Natural killer cell (primary cell): Measurements from ENCODE around the gene CXXC5. TPM values are rescaled to one million over a fixed set of nuclear protein-coding genes. Genes with fewer than 3 reads are reported as not detected.

ENCODE experiments used
- ATAC-seq, 3 donors: fragments of 150-1000 bp in 2 of 3; fragments of 200-7000 bp in 1 of 3; cut with Tn5 transposase; 1 replicate in 1 of 3; 2 replicates in 2 of 3; pipeline ENCODE4 v1.10.0; 2021; ENCODE audit warnings: mild to moderate bottlenecking in 2 of 3, moderate library complexity in 2 of 3
- DNase-seq, 2 donors: peaks; one replicate each; pipeline versions ENCODE4 v3.0.0 to v3.0.0-alpha.2; 2013 to 2021; ENCODE audit warnings: mixed read lengths in 1 of 2
- H3K27ac ChIP-seq: one replicate; pipeline ENCODE4 v1.5.1; 2013; ENCODE audit warnings: mild to moderate bottlenecking, low read length
- H3K27me3 ChIP-seq: one replicate; pipeline ENCODE4 v1.6.1; 2013; ENCODE audit warnings: low read length; ENCODE audit not compliant: control insufficient read depth, insufficient read depth
- H3K36me3 ChIP-seq: one replicate; pipeline ENCODE4 v1.6.1; 2013; ENCODE audit warnings: low read length; ENCODE audit not compliant: control insufficient read depth, insufficient read depth
- H3K4me1 ChIP-seq: one replicate; pipeline ENCODE4 v1.6.1; 2013; ENCODE audit warnings: low read length; ENCODE audit not compliant: control insufficient read depth, insufficient read depth
- H3K4me3 ChIP-seq: one replicate; pipeline ENCODE4 v1.5.1; 2013; ENCODE audit warnings: low read length
- H3K9me3 ChIP-seq: one replicate; pipeline ENCODE4 v1.6.1; 2013; ENCODE audit warnings: low read length; ENCODE audit not compliant: control insufficient read depth, insufficient read depth
- H3K27ac Mint-ChIP-seq, 2 donors: one replicate each; pipeline ENCODE4 v1.8.0; 2022; ENCODE audit warnings: mild to moderate bottlenecking in 2 of 2, mixed read lengths in 2 of 2, moderate library complexity in 1 of 2
- H3K27me3 Mint-ChIP-seq, 2 donors: one replicate each; pipeline ENCODE4 v1.8.0; 2022; ENCODE audit warnings: low read depth in 2 of 2, mixed read lengths in 2 of 2
- H3K36me3 Mint-ChIP-seq: one replicate; pipeline ENCODE4 v1.8.0; 2022; ENCODE audit warnings: mixed read lengths
- H3K4me1 Mint-ChIP-seq, 2 donors: one replicate each; pipeline ENCODE4 v1.8.0; 2022; ENCODE audit warnings: mixed read lengths in 2 of 2
- H3K4me3 Mint-ChIP-seq: one replicate; pipeline ENCODE4 v1.8.0; 2022; ENCODE audit warnings: mild to moderate bottlenecking, moderate library complexity, mixed read lengths
- H3K9me3 Mint-ChIP-seq, 2 donors: one replicate each; pipeline ENCODE4 v1.8.0; 2022; ENCODE audit warnings: mixed read lengths in 2 of 2
- CTCF ChIP-seq: fragments of 200-600 bp; IDR thresholded peaks from one replicate; pipeline ENCODE4 v1.8.0; 2022; ENCODE audit warnings: antibody characterized with exemption
- WGBS: methylation state at CpG from one replicate; pipeline ENCODE4 v1.1.7; 2013; ENCODE audit warnings: missing lambda C conversion rate; ENCODE audit not compliant: insufficient coverage; 5-methylcytosine and 5-hydroxymethylcytosine counted together
- intact Hi-C: fragments of 100-400 bp; cut with micrococcal nuclease; formaldehyde crosslinking; loops from one replicate; pipeline ENCODE4 v1.14.2; 2022
- total RNA-seq, 4 donors: library from RNA; stranded (reverse); fragments of 120-200 nt in 1 of 4; gene quantifications; one replicate each; pipeline versions ENCODE4 v1.2.3 to v1.2.4, GENCODE V29; 2013 to 2022

Gene CXXC5
- total RNA-seq, 3 donors from 2014 or later (not counting 1 experiment from before 2014, with no cell fraction given) = 75.6 to 124 (median 84.8) TPM

DNA sequence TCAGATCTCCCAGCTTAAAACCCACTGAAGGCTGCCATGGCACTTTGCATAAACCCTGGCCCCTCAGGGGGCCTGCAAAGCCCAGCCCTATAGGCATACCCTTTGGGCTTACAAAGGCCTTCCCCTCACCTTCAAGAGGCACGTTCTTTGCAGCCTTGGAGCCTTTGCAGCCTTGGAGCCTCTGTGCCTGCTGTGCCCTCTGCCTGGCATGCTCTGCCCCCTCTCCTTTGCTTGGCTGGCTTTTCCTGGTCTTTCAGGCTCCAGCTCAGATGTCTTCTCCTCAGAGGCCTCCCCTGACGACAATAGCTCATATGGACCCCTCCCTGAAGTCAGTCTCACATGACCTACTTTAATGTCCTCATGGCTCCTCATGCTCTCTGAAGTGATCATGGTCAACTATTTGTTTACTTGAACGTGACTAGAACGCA lies 60.3 kb downstream of the CXXC5 start:
- Histone ChIP-seq H3K27ac (peak overlapping the region; percentile 43), H3K36me3 (no peaks in the 10 kb centered on the region), H3K27me3 (no peaks in the 10 kb centered on the region), H3K4me3 (no peak overlapping the region), H3K9me3 (no peaks in the 10 kb centered on the region), H3K4me1 (peaks cover 59% of the 10 kb centered on the region)
- no peak for TF ChIP-seq CTCF
- DNase-seq (no peak), ATAC-seq (no peak)
- Mint-ChIP-seq H3K27me3 (no peaks in the 10 kb centered on the region), H3K9me3 (no peaks in the 10 kb centered on the region), H3K4me3 (peak overlapping the region; percentile 60), H3K27ac (peak overlapping the region; percentile 54 to 94), H3K36me3 (no peaks in the 10 kb centered on the region), H3K4me1 (peaks cover 40 to 63% of the 10 kb centered on the region in 2 donors)
- intact Hi-C loops = no loop called here
- 84% methylated on average over 4 of the region's 4 CpGs for WGBS

DNA sequence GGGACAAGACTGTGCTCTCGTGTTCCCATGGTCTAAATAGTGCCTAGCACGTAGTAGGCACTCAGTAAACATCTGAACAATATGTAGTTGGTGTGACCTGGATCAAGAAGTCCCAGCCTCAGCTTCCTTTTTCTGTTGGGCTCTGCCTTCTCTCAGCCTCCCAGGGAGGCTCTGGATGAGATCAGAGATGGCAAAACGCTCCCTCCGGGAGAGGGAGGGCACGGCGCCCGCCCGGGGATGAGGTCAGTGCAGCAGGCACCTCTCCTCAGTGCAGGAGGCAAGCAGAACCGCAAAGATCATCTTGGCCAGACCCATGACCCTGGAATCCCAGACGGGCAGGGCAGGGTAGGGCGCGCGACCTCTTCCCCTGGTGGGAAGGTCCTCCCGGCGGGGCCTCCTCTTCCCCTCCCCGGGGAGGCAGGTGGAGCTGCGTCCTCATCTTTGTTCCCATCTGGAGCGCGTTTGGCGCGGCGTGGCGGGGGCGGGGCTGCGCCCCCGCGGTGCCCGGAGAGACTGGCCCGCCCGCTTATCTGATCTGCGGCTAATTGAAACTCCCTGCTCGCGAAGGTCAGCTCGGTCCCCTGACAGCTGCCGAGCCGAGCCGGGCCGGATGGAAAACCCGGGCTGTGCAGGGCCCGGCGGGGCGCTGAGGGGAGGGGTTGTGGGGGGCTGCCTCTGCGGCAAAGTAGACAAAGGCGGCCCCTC lies 60.9 kb downstream of the CXXC5 start:
- no peaks in the 10 kb centered on the region for H3K36me3 Mint-ChIP-seq
- peak overlapping the region; percentile 54 to 94 for H3K27ac Mint-ChIP-seq
- WGBS = 17% methylated on average over 42 of the region's 44 CpGs
- Histone ChIP-seq H3K36me3 (no peaks in the 10 kb centered on the region), H3K4me3 (peak overlapping the region; percentile 16), H3K27ac (peak overlapping the region; percentile 87), H3K9me3 (no peaks in the 10 kb centered on the region), H3K27me3 (no peaks in the 10 kb centered on the region), H3K4me1 (peaks cover 59% of the 10 kb centered on the region)
- DNase-seq (peak in 1 of 2 donors; percentile 44), ATAC-seq (peak in 2 of 3 donors; percentile 0 to 4)
- intact Hi-C loops = no loop called here
- no peaks in the 10 kb centered on the region for H3K27me3 Mint-ChIP-seq
- no peaks in the 10 kb centered on the region for H3K9me3 Mint-ChIP-seq
- peaks cover 42 to 58% of the 10 kb centered on the region in 2 donors for H3K4me1 Mint-ChIP-seq
- peak overlapping the region; percentile 60 for H3K4me3 Mint-ChIP-seq
- no peak for TF ChIP-seq CTCF

DNA sequence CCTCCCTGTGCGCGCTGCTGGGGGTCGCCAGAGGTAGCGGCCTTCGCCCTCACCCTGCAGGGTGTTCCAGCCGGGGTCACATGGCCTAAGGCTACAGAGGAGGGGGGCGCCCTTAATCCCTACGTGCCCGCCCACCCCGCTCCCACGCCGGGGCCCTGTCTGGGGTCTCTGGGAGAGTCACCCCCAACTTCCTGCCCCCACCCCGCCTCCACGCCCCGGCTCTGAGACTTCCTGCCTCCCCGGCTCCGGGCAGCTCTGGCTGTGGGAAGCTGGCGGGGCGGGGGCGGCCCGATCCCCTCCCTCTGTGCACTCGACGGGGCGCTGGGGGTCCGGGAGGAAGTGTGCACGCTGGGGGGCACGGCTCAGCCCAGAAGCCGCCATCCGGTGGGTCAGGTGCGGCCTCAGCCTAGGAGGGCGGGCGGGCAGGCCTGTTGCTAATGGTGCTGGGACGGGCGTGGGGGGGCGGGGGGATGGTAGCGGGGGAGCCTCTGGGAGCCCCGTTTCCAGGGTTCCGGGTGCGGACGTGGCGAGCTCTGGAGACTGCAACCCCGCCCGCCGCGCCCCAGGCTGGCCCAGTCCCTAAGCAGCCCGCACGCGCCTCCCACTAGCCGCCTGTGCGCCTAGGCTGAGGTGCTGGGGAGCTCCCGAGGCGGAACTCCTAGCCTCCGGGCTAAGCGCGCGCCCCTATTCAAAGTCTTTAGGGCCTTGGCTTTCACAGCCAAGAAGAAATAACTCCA lies 61.6 kb downstream of the CXXC5 start:
- no peak for TF ChIP-seq CTCF
- ATAC-seq (peak; percentile 6 to 38 (median 23)), DNase-seq (peak; percentile 46 to 62)
- peaks cover 42 to 55% of the 10 kb centered on the region in 2 donors for H3K4me1 Mint-ChIP-seq
- peaks cover 58% of the 10 kb centered on the region for H3K4me1 ChIP-seq
- H3K27me3 ChIP-seq = no peaks in the 10 kb centered on the region
- peak overlapping the region; percentile 87 for H3K27ac ChIP-seq
- H3K27me3 Mint-ChIP-seq = no peaks in the 10 kb centered on the region
- H3K27ac Mint-ChIP-seq = peak overlapping the region; percentile 89 to 94
- H3K36me3 Mint-ChIP-seq = no peaks in the 10 kb centered on the region
- H3K36me3 ChIP-seq = no peaks in the 10 kb centered on the region
- no peaks in the 10 kb centered on the region for H3K9me3 Mint-ChIP-seq
- H3K4me3 Mint-ChIP-seq = peak overlapping the region; percentile 83
- peak overlapping the region; percentile 16 for H3K4me3 ChIP-seq
- H3K9me3 ChIP-seq = no peaks in the 10 kb centered on the region
- intact Hi-C loops = loop anchor here (1.0 to 10.0 kb wide), 6 partner anchors 38 to 255 kb away; no protein-coding TSS in a partner anchor
- 4% methylated on average over 56 of the region's 56 CpGs for WGBS
